Measurements from ENCODE around the gene POLE.

GRCh38 chr12:132660052-132660451 lies 27.1 kb downstream of the POLE start:
- TF ChIP-seq REST (IDR thresholded peaks at IDR 0.05; ENCODE audit: low read depth) (no peak), YY1 (IDR thresholded peaks at IDR 0.05; ENCODE audit: low read depth) (no peak), RAD21 (IDR thresholded peaks at IDR 0.05; ENCODE audit: low read depth) (no peak), EP300 (IDR thresholded peaks at IDR 0.05; ENCODE audit: borderline replicate concordance) (no peak), CREB1 (IDR thresholded peaks at IDR 0.05; ENCODE audit: low read depth) (no peak), CEBPB (IDR thresholded peaks at IDR 0.05) (no peak), NFIC (IDR thresholded peaks at IDR 0.05) (no peak), FOXM1 (IDR thresholded peaks at IDR 0.05; ENCODE audit: borderline replicate concordance, low read depth) (no peak), MAX (IDR thresholded peaks at IDR 0.05) (no peak), TEAD4 (IDR thresholded peaks at IDR 0.05) (no peak), TAF1 (IDR thresholded peaks at IDR 0.05; ENCODE audit: low read depth) (no peak), USF1 (IDR thresholded peaks at IDR 0.05) (no peak), TCF12 (IDR thresholded peaks at IDR 0.05; ENCODE audit: low read depth) (no peak), ZBTB7A (IDR thresholded peaks at IDR 0.05; ENCODE audit: low read depth) (no peak)

Measured in Ishikawa (cell line).